Measurements from ENCODE around the gene DNAJA1.

DNAJA1 gene

DNA sequence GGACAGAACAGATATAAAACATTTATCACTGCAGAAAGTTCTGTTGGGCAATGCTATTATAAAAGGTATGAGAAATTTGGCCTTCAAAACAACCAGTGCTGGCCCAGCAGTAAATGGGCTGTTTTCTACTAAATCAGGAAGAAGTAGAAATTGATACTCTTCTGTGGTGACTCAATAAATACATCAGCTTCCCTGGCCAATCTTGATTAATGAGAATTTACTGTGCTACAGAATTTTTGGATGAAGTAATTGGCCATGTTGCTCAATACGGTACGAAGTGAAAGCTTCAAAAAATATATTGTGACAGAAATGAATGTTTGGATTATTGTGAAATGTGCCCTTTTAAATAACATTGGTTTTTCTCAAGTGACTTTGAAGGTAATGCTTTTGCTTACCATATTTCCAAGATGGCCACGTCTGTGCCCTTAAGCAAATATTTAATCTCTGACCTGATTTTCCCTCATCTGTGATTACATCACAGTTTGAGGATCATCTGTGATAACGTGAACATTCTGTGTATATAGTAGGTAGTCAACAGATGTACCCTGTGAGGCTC, 4.2 kb downstream of the DNAJA1 start:
- TF ChIP-seq, protein P1, sequence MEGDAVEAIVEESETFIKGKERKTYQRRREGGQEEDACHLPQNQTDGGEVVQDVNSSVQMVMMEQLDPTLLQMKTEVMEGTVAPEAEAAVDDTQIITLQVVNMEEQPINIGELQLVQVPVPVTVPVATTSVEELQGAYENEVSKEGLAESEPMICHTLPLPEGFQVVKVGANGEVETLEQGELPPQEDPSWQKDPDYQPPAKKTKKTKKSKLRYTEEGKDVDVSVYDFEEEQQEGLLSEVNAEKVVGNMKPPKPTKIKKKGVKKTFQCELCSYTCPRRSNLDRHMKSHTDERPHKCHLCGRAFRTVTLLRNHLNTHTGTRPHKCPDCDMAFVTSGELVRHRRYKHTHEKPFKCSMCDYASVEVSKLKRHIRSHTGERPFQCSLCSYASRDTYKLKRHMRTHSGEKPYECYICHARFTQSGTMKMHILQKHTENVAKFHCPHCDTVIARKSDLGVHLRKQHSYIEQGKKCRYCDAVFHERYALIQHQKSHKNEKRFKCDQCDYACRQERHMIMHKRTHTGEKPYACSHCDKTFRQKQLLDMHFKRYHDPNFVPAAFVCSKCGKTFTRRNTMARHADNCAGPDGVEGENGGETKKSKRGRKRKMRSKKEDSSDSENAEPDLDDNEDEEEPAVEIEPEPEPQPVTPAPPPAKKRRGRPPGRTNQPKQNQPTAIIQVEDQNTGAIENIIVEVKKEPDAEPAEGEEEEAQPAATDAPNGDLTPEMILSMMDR (conservative IDR thresholded peaks at IDR 0.05; ENCODE audit: control insufficient read depth, insufficient read depth, low read depth, low read length) = no peak
- H3K4me3 ChIP-seq (ENCODE audit: control insufficient read depth, low read depth, low read length) = no peak overlapping the region
- peak; percentile 85 for DNase-seq (ENCODE audit: low read depth)

DNA sequence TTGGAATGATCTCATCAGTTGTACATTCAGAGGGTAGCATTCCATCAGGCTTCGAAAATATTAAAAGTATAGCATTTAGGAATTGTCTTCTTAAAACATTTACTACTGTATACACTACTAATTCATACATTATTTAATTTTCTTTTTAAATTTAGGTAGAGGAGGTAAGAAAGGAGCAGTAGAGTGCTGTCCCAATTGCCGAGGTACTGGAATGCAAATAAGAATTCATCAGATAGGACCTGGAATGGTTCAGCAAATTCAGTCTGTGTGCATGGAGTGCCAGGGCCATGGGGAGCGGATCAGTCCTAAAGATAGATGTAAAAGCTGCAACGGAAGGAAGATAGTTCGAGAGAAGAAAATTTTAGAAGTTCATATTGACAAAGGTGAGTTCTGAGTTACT, 5.2 kb downstream of the DNAJA1 start:
- DNase-seq (ENCODE audit: low read depth) = no peak
- TF ChIP-seq, protein P1 (conservative IDR thresholded peaks at IDR 0.05; ENCODE audit: control insufficient read depth, insufficient read depth, low read depth, low read length) = no peak
- no peak overlapping the region for H3K4me3 ChIP-seq (ENCODE audit: control insufficient read depth, low read depth, low read length)

DNA sequence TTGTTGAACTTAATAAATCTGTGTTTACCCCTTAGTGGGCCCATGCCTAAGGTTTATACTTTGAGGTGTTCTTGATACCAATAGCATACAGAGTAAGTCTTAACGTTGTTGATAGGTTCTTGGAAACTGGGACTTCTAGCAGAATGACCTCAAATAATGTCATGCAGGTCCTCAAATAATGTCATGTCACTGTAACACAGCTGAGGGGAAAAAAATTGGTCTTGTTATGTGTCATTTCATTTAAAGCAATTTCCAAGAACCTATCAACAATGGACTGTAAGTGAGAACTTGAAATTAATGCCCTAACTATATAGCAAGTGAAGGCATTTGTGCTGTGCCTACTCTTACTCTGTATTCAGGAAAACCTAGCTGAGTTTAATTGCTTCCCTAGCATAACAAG, 7.2 kb downstream of the DNAJA1 start:
- DNase-seq (ENCODE audit: low read depth) = no peak
- TF ChIP-seq, protein P1 (conservative IDR thresholded peaks at IDR 0.05; ENCODE audit: control insufficient read depth, insufficient read depth, low read depth, low read length) = no peak
- H3K4me3 ChIP-seq (ENCODE audit: control insufficient read depth, low read depth, low read length) = no peak overlapping the region

DNA sequence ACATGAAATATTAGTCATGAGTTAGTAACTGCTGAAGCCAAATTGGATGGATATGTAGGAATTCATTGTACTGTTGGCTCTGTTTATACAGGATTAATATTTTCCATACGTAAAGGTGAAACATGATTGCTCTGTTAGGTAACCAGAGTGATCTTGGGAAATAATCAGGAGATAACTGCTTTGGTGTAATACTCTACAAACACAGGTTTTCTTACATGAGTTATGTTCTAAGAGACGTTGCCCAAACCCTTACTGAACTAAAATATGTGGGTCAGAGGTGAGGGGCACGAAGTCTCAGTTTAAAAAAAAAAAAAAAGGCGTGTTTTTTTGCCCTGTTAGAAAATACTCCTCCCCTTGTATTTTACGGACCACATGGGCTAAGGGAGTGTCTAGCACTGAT, 7.8 kb downstream of the DNAJA1 start:
- no peak overlapping the region for H3K4me3 ChIP-seq (ENCODE audit: control insufficient read depth, low read depth, low read length)
- TF ChIP-seq, protein P1 (conservative IDR thresholded peaks at IDR 0.05; ENCODE audit: control insufficient read depth, insufficient read depth, low read depth, low read length) = no peak
- no peak for DNase-seq (ENCODE audit: low read depth)

DNA sequence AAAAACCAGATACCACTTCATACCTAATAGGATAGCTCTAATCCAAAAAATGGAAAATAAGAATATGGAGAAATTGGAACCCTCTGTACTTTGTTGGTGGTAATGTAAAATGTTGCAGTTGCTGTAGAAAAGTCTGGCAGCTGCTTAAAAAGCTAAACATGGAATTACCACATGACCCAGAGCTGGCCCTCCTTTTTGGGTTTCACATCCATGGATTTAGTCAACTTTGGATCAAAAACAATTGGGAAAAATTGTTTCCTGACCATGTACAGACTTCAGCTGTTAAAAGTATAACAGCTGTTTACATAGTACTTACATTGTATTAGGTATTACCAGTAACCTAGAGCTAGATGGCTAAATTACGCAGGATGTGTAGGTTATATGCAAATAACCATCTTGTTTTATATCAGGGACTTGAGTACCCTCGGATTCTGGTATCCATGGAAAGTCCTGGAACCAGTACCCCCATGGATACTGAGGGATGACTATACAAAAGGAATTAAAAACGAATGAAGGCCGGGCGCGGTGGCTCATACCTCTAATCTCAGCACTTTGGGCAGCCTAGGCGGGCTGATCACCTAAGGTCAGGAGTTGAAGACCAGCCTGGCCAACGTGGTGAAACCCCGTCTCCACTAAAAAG, 15.8 kb downstream of the DNAJA1 start:
- TF ChIP-seq, protein P1 (conservative IDR thresholded peaks at IDR 0.05; ENCODE audit: control insufficient read depth, insufficient read depth, low read depth, low read length) = no peak
- no peak for DNase-seq (ENCODE audit: low read depth)
- H3K4me3 ChIP-seq (ENCODE audit: control insufficient read depth, low read depth, low read length) = no peak overlapping the region

DNA sequence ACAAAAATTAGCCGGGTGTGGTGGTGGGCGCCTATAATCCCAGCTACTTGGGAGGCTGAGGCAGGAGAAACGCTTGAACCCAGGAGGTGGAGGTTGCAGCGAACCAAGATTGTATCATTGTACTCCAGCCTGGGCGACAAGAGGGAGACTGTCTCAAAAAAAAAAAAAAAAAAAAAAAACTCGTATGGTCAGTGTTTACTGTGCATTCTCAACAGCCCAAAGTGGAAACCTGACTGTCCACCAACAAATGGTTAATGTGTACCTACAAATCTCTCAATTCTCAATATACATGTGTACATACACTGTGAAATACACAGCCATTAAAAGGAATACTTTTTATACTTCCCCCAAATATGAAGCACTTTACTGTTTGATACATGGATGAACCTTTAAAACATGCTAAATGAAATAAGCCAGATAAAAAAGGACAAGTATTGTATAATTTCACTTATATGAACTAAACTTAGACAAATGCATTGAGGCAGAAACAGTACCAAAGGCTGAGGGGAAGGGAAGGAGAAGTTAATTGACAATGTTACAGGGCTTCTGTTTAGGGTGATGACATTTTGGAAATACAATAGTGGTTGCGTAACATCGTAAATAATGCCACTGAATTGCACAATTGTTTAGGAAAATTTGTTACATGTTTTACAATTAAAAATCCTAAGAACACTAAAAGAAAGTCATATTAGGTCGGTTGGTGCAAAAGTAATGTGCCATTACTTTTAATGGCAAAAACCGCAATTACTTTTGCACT, 16.5 kb downstream of the DNAJA1 start:
- TF ChIP-seq, protein P1 (conservative IDR thresholded peaks at IDR 0.05; ENCODE audit: control insufficient read depth, insufficient read depth, low read depth, low read length) = no peak
- H3K4me3 ChIP-seq (ENCODE audit: control insufficient read depth, low read depth, low read length) = no peak overlapping the region
- DNase-seq (ENCODE audit: low read depth) = peak; percentile 55

All from fibroblast of mammary gland (primary cell).